SH-SY5Y (cell line): ENCODE results near the gene QTRT2.

Experiments
- GATA2 ChIP-seq: IDR thresholded peaks from 2 replicates; pipeline ENCODE4 v1.6.1; 2011; ENCODE audit warnings: mild to moderate bottlenecking, low read depth, low read length
- GATA3 ChIP-seq: IDR thresholded peaks from 2 replicates; pipeline ENCODE4 v1.6.1; 2011; ENCODE audit warnings: low read depth, mild to moderate bottlenecking, low read length, moderate library complexity

DNA sequence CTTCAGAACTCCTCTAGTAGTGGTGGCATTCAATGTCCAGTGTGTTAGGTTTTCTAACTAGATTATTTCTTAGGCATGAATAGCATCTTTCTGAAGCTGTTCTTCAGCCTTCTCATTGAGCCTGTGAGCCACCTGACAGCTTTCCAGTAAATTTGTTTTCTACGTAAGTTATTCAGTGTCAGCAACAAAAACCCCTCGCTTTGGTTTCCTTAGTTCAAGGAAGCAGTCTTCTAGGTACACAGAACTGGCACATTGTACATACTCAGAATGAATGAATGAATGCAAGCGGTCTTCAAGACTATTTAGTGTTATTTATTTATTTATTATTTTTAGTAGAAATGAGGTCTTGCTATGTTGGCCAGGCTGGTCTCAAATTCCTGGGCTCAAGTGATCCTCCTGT is 77.4 kb downstream of the QTRT2 start:
- no peak for TF ChIP-seq GATA2
- TF ChIP-seq GATA3, result no peak
